ENCODE results near the gene SNAP47.
A peak's percentile ranks its signal among the peaks of the same experiment; 100 is the strongest.

SNAP47 gene

DNA sequence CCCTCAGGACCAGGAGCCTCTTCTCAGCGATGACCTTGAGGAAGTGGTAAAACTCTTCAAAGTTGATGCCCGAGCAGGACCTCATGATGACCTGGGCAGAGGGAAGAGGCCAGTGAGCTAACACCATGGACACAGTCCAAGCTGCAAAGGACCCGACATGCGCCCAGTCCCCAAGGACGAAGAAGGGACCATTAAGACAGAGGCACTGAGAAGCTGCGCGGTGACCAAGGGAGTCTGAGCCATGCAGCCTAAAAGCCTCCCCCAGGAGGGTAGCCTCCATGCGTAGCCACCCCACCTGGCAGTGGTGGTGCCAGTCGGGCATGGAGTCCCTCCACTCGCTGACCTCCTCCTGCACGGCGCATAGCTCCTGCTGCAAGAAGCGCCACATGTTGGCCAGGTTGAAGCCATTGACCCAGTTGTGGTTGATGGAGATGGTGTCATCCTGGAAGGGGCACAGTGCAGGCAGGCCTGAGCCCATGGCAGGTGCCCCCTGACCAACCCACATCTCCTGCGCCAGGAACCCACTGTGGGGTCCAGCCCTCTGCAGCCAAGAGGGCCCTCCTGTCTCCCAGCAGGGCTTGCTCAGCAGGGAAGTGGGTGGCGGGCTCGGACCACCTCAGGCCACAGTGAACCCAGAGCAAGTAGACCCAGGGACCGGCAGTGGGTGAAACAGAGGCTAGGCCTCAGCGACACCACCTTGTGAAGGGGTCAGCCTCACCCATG lies 2.5 kb upstream of the SNAP47 start:
- DNase-seq, result no peak

DNA sequence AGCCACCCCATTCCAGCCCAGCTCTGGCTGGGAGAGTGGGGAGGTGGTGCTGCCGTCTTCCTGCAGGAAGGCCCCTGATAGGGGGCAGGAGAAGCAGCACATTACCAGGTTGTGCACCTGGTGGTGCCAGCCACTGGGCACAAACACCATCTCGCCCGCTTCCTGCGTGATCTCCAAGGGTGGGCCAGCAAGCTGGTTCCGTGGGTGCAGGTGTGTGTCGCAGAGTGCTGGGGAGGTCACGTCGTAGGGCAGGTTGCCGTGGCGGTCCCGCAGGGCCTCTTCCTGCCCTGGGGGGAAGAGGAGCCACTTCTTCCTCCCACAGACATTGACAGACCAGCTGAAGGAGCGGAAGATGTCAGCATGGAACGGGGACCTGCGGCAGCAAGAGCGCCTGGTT lies 1.9 kb upstream of the SNAP47 start:
- DNase-seq, result no peak

DNA sequence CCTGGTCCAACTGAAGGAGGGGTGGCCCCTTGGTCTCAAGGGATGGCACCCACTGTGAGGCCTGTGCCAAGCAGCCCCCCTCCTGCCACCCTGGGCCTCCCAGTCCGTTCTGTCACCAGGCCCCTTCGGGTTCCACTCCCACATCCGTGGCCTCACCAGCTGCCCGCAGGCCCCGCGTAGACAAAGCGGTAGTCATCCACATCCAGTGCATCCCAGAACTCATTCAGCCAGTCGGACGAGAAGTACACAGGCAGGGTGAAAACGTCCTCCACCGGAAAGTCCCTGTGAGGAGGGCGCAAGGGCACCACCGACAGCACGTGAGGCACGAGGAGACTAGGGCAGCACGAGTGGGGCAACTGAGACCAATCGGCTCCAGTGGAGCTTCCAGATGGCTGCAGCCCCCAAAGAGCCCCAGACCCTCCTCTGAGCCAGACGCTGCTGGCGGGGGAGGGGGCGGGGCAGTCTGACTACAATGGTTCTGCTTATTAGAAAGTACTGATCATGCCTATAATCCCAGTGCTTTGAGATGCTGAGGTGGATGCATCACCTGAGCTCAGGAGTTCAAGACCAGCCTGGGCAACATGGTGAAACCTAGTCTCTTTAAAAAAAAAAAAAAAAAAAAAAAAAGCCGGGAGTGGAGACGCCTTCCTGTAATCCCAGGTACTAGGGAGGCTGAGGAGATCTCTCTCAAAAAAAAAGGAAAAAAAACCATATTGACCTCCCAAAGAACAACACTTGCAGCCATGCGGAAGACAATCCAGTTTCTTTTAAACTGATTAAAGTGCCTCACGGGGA lies 1.3 kb upstream of the SNAP47 start:
- no peak for DNase-seq

DNA sequence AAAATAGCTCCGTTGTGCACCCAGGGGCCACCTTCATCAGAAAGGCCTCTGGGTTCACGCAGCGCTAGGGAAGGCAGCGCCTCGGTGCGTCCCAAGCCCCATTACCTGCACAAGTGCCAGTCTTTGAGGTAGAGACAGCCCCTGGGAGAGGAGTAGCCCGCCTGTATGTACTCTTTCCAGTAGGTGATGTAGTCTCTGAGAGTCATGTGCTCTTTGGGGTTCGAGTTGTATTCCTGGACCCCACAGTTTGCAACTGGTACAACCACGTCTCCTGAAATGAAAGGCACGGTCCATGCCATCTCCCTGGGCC lies 734 bp upstream of the SNAP47 start:
- DNase-seq, result no peak

DNA sequence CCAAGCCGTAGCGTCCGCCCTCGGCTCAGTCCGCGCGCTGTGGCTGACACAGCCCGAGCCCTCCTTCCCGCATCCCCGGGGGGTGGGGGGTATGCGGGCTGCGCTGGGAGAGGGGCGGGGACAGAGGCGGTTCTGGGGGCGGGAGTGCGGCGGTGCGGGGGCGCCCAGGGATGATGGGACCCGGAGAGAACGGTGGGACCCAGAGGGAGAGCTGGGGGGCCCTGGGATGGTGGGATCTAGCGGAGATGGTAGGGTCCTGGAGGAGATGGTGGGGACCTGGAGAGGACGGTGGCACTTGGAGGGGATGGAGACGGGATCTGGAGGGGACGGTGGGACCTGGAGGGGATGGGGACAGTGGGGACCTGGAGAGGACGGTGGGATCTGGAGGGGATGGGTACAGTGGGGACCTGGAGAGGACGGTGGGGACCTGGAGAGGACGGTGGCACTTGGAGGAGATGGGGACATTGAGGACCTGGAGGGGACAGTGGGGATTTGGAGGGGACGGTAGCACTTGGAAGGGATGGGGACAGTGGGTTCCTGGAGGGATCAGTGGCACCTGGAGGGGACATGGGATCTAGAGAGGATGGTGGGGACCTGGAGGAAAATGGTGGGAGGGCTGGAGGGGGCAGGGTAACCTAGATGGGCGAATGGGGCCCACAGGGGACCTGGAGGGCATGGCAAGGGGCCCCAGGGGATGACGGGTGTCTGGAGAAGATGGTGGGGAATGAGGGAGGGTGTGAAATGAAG lies 477 bp downstream of the SNAP47 start:
- DNase-seq, result no peak

DNA sequence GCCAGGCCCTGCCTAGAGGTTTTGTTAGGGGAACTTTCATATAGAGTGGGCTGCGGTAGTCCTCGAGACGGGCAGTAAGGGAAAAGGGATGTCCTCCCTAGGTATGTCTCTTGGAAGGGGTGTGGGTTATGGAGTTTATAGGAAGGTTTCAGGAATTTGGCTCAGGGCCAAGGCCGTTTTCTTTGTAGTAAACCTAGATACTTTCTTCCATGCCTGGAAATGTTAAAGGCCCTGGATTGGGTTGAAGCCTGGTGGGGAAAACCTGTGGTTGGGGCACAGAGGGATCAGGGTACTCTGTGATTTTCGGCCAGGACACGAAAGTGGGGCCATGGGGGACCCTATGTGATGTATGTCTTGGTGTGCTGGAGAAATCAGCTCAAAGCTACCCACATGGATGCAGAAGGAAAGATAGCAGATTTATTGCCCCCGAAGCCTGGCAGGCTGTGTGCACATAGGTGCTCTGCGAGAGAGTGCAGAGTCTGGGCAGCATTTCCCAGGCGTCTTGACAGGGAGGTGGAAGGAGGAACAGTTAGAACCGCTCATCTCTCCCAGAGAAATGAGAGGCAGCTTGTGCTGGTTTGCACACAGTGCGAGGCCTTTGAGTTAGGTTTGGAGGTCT lies 1.7 kb downstream of the SNAP47 start:
- DNase-seq, result no peak

DNA sequence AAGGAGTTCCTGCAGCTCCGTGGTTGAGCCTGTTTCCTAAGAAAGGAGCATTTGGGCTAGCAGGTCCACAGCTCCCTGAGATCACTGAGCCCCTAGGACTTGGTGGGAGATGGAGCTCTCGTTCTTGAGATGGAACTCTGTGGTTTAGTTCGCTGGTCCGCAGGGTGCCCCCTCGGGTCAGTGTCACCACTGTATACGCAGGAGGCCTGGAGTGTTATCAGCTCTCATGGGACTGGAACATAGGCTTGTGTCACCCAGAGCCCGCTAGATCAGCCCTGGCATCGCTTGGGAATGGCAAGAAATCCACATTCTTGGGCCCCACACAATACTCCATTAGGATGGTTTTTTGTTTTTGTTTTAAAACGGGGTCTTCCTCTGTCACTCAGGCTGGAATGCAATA lies 3.6 kb downstream of the SNAP47 start:
- DNase-seq, result no peak

DNA sequence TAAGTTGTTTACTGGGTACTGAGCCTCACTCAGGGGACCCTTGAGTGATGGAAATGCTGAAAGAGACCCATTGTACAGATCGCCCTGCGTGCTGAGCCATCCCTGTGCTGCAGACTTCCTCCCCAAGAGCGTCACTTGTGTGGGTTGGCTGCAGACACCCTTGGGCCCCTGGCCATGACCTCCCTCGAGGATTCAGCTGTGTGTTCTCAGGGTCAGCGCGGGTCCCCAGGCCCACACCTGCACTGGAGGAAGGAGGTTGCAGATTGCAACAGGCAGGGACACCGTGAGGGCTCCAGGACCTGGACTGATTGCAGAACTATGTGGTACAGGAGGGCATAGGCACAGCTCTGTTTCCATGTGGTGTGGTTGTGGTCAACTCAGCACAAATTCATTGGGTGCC lies 4.4 kb downstream of the SNAP47 start:
- DNase-seq, result no peak

DNA sequence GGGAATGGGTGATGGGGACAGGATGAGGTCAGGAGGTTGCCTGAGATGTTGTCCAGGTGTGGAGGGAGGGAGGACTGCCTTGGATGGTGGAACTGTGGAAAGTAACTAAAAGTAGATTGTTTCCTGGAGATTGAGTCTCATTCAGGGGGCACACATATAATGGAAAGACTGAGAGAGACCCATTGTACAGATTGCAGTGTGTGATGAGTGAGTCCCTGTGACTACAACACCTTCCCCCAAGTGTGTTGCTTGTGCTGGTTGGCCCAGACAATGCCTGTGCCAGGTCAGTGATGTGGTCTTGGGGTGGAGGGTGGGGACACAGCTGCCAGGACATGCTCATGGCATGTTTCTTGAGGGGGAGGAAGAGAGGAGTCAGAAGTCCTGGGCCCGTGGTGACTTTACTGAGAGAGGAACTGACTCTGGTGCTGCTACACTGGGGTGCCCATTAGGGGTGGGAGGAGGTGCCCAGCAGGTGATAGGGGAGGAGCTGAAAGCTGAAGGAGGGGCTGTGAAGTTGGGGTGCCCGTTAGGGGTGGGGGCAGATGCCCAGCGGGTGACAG lies 5.2 kb downstream of the SNAP47 start:
- no peak for DNase-seq

DNA sequence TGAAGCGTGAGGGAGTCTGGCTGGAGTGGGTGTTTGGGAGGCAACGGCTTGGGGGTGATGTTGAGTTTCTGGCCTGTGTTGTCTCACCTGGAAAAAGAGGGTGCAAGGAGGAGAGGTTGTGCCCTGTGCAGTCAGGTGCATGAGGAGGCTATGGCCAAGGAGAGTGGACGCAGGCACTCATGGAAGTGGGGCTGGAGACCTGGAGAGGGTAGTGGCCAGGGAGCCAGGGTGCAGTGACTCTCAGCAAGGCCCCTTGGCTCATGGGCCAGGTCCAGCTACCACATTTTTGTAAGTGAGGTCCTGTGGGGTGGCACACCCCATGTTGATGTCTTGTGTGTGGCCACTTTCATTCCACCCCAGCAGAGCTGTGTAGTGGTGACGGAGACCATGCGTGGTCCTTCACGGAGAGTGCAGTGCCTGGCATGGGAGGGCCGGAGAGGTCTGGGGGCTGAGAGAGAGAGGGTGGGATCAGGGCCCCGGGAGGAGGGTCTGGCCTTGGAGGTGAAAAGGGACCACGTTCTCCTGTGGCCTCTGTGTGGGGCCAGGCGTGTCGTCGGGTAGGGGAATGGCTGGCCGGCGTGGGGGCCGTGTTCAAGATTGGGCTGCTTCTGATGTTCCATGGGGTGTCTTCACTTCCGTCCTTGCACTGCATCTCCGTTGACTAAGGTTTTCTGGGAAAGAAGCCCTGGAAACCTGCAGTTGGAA lies 6.1 kb downstream of the SNAP47 start:
- DNase-seq, result no peak

DNA sequence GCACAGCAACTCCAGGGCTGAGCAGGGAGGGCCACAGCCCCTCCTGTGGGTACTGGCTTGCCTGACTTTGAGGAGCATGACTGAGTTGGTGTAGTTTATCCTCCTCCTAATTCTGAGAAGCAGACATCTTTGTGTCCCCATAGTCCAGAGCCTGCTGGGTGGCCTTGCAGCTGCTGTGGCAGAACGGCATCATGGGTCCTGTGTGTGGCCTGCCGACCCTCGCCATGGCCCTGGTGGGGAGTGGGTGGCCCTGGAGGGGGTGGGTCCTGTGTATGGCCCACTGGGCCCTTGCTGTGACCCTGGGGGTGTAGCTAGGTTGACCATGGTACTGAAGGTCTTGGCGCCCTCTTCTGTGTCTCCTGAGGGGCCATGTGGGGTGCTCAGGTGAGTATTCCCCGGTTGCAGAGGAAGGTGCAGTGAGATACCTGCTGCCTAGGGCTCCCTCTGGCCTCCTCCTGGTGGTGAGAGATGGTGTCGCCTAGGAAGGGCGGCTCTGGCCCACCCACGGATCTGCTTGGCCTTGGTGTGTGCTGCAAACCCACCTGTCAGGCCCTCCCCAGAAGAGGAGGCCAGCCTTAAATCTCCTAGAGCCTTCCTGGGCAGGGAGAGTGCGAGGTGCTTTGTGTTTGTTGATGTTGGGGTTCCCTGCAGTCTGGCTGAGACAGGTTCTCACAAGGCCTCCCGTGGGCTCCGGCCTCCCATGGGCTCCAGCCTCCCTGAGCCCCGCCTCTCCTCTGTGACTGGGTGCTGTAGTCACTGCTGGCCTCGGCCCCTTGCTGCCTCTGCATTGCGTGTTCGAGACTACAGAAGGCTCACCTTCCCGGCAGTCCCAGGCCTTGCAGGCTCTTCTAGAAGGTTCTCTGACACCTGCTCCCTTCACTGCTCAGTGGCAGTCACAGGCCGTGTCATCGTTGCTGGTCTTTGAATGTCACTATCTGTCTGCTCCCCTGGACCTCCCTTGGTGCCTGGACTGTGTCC lies 7.8 kb downstream of the SNAP47 start:
- DNase-seq, result no peak

DNA sequence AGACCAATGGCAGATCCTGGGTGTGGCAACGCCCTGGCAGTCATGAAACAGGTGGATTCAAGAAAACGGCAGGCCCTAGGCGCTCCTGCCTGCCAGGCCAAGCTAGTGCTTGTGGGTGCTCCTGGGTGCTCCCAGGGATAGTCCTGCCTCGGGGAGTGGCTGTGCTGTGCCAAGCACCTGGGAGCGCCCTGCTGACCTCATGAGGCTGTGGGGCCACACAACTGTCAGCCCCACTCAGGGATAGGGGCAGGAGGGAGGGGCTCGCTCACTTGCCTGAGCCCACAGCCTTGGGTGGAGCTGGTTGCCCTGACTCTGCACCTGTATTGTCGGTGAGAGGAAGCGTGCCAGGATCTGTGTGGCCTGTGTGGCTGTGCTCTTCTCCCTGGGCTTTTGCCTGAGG lies 9.4 kb downstream of the SNAP47 start:
- no peak for DNase-seq

DNA sequence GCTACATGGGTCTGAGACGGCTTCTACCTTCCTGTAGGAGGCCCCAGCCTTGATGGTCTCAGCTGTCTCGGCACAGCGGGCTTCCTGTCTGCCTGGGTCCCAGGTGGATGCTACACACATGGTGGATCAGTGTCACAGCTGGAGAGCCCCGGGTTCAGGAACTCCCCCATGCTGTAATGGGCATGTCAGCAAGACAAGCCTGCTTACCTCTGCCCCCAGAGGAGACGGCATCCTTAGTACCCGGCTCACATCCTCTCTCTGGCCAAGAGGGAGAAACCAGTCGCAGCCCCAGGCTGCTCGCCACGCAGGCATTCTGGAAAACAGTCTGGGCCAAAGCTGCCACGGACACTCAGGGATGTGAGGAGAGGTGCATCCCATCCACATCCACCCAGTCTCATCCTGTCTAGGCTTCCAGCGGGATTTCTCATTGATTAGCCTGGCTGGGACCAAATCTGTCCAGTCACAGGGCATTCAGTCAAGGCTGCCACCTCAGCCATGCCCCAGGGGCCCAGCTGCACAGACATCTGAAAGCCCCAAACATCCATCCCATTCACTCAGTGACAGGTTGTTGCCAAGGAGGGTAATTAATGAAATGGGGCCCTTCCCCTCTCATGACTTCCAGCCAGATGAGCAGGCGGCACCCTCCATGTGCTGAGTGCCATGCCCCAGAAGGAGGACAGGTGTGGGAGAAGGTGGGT lies 10.5 kb downstream of the SNAP47 start:
- DNase-seq, result no peak

DNA sequence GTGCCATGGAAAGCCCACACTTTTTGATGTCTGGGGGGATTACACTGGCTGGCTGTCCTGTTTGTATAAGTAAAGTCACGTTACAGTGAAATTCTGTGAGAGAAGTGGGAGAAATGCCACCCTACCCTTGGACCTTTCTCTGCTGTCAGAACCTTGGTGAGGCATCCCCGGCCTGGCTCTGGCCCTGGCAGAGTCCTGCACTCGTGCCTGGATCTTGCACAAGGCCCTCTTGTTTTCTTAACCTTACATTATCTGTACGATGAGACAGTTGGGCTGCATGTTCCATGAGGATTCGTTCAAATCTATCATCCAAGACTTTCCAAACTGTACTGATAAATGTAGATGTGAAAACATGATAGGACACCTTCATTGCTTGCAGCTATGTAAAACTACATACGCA lies 11.4 kb downstream of the SNAP47 start:
- DNase-seq, result no peak

DNA sequence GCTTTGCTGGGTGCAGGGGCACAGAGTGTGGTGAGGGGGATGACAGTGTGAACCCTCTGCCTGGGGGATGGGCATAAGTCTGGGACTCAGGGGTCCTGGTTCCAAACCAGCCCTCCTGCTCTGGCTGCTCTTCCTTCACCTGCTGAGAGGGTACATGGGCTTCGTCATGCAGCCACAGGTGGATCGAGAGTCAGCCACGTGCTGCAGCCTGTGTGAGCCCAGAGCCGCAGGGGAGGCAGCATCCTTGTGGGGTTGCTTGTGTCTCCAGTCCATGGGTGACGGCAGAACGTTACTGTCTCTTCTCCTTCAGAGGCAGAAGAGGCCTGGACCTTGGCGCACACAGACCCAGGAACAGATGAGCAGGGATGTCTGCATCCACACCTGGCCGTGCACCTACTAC lies 12.1 kb downstream of the SNAP47 start:
- no peak for DNase-seq

DNA sequence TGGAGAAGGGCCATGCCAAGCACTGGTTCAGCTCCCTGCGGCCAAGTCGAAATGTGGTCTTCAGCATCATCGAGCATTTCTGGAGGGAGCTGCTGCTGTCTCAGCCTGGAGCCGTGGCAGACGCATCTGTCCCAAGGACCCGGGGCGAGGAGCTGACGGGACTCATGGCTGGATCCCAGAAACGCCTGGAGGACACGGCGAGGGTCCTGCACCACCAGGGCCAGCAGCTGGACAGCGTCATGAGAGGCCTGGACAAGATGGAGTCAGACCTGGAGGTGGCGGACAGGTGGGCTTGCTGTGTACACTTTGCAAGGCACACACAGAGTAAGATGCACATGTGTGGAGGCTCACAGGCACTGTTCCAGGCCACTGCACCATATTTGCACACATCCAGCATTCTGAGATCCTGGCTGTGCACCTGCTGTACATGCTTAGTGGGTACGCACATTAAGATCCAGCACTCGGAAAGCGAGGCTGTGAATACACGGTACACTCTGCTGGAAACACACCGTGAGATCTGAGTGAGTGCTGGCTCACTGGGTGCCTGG lies 12.8 kb downstream of the SNAP47 start:
- no peak for DNase-seq

DNA sequence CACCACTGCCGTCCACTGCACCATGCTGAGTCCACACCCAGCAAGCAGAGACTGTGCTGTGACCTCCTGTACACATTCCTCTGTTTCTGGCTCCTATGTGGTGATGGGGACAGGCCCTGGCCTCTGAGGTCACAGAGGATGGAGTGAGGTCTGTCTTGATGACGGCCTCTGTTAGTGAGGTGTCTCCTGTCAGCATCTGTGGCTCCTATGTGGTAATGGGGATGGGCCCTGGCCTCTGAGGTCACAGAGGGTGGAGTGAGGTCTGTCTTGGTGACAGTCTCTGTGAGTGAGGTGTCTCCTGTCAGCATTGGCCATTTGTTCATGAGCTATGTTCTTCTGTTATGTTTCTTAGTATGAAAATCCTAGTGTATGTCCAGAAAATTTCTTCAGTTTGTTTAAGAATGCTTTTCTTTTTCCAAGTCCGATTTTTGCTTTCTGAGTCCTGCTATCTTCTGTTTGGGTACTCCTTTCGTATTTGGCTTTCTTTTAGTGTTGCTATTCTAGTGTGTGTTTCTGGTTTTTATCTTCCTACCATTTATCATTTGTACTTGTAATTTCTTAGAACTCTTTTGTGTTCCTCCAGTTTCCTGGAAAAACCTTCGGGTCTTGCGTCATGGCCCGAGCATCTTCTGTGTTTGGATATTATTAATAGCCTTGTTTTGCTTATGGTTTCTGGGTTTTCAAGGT lies 13.4 kb downstream of the SNAP47 start:
- DNase-seq, result peak; percentile 27

DNA sequence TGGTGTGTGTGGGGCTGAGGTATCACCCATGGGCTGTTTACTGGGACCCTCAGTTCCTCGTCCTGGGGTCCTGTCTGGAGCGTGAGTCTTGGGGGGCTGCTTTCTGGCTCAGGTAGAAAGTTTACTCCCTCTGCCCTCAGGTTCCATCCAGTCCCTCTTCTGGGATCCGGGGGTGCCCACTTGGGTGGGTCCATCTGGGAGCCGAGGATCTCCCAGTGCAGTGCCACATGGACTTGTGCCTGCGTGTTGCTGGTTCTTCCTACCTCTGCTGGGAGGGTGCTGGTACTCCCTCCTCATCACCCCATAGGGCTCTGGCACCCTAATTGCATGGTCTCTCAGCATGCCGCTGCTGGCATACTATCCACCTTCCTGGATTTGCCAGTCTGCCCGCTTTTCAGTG lies 14.0 kb downstream of the SNAP47 start:
- no peak for DNase-seq

DNA sequence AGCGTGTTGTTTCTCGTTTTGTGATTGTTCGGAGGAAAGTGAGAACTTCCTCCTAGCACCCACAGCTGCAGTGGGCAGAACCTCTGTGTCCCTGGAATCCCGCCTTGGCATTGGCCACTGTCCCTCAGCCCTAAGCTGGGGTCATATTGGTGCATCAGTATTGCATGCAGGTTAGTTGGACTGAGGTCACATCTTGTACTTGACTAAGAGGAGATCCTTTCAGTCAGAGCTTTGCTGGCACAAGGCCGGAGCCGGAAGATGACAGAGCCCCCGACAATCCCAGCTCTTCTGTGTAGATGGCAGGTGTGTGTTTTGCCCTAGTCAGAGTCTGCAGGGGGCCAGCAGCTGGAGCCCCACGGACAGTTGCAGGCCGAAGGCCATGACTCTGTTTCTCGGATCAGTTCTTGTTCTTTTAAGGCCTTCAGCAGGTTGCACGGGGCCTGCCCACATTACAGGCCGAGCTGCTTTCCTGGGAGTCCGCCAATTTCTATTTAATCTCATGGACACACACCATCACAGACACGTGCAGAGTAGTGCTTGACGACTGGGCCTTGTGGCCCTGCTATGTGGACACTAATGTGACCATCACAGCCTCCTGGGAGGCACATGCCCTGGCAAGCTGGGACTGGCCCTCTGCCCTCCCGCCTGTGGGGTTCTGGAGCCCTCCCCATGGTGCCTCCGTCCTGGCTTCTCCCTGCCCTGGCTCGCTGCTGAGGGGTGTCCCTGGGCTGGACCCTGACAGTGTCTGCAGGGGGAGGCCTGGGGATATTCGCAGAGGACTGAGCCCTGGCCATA lies 14.9 kb downstream of the SNAP47 start:
- DNase-seq, result no peak
